ENCODE measurements around the gene KCNJ5. TPM values are rescaled to one million over a fixed set of nuclear protein-coding genes. Genes with fewer than 3 reads are reported as not detected.

KCNJ5 gene
- 0.04 TPM for polyA plus RNA-seq (2013, experiment 1 of 2; ENCODE audit: insufficient read length)
- 0.04 TPM for polyA plus RNA-seq (2013, experiment 2 of 2; ENCODE audit: insufficient read length)

DNA sequence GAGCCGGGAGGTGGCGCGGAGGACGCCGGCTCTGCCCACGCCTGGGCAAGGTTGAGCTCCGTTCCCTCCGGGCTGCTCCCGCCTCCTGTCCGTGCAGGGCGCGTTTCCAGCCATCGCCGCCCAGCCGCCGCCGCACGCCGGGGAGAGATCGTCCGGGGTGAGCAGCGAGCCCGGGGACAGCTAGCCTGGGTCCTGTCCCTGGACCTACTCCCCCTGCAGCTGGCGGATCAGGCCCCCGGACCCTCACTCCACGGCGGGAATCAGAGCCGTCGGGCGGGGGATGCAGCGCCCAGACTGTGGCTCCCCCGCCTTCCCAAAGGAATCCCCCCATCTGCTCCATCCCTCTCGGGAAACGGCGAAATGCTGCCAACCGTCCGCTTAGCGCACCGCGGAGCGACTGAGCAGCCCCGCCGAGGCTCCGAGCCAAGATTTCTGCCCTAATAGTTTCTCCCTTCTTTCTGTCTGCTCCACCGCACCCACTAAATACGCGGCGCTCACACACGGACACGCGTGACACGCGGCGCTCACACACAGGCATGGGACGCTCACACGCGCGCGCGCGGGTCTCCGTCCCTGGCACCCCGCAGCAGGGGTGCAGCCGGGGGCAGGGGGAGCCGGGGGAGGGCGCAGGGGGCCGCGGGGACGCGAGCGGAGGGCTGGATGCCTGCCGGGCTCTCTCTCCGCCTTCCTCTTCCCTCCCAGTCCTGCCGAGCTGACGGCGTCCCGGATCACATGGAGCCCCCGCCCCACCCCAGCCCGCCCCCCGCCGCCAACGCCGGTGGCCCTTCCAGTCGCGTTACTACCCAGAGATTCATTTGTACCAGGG lies at the start of gene KCNJ5:
KCNJ5 (plus strand) TSS at position 814 of the 826 bp plus-strand sequence. CDS start 19,918 bp downstream, outside the sequence.
- DNase-seq: peak; percentile 25

- no peak for DNase-seq
Observed at GRCh38 chr11:128841461-128842072, 49.6 kb upstream of the KCNJ5 start.

DNA sequence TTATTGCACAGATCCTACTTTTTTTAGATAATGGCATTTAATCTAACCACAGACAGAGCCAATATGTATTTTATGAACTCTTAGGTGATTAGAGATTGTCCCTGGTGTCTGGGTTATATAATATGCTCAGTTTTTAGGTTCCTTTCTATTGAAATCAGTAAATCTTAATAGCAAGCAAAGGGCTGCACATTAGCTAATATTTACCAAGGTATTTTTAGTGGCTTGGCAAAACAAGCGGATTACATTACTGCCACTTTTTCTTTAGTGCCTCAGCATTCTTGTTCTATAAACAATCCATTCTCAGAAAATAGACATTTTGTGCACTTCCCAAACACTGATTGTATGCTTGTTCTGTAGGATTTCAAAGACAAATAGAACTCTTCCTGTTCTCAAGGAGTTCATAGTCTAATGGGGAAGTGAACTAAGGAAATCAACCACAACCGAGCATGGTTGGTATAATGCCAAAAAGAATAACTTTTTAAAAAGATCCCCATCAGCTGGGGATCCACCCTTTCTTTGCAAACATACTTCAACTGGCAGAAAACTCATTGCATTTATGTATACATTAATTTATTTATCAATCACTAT lies 47.9 kb upstream of the KCNJ5 start:
- no peak for DNase-seq

GRCh38 chr11:128845334-128845780 lies 45.8 kb upstream of the KCNJ5 start:
- DNase-seq: no peak

DNA sequence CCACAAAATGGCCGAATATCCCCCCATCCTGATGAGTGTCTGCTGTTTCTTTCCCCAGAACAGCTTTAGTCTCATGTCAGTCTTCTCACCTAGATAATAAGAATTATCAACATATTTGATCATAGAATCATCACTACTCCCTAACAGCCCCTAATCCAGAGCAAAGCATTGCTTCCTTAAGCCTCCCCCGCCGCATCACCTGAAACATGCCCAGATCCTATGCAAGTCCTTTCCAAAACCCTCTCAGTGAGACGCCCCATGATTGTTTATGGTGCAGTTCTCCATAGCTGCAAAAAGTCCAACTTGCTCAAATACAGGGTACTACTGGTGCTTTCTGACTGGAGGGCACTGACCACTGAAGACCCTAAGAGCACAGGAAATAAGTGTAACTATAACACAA lies 44.2 kb upstream of the KCNJ5 start:
- no peak for DNase-seq

DNA sequence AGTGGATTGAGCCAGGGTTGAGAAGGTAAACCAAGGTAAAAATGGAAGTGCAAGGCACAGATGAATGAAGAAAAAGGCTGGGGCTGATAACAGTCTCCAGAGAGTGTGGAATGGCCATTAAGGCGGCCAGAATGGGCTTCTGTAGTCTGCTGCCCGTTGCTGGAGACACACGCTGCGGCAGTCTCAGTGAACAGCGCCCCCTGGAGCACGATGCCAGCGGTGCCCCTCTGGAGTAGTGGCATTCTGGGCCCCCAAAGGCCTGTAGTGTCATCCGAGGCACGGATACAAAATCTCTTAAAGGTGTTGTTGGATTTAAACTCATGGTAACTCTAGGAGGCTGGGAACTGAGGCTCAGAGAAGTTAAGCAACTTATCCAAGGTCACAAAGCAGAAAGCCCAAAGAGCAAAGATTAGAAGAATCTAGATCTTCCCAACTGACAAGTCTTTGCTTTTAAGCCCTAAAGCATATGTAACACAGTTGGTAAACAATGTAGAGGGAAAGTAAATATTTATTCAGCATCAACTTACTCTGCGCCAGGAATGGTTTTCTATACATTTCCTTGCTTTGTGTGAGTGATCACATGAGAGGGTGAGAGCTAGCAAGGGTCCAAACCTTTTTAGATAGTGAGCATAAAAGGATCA lies 42.2 kb upstream of the KCNJ5 start:
- no peak for DNase-seq

DNA sequence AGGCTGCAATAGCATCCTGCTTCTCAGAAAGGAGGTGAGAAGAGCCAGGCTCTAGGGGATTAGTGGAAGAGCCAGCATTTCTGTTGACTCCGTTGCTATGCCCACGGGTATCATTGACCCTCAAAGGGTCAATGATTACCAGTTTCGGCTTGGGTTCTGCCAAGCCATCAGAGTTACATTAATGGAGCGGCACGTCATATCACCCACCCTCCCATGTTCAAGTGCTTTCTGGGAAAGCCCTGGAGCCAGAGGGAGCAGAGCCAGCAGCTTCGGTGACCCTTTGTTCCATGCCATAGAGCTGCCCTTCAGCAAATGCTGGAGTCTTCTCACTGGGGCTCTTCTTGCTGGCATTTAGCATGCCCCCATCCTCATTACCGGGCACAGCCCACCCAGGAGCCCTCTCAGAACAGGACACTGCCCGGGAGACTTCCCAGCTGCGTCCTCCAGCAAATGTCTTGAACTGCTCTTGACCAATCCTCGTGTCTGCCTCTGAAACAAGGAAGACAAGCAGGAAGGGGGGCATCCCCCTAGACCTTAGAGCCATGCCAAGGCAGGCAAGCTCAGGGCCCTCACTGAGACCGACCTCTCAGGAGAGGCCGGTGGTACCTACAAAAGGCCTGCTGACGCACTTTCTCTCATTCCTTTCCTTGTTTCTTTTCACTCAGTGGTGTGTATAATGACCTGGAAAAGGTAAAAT lies 38.7 kb upstream of the KCNJ5 start:
- DNase-seq: no peak

- no peak for DNase-seq
Observed at GRCh38 chr11:128853559-128853958, 37.6 kb upstream of the KCNJ5 start.

DNA sequence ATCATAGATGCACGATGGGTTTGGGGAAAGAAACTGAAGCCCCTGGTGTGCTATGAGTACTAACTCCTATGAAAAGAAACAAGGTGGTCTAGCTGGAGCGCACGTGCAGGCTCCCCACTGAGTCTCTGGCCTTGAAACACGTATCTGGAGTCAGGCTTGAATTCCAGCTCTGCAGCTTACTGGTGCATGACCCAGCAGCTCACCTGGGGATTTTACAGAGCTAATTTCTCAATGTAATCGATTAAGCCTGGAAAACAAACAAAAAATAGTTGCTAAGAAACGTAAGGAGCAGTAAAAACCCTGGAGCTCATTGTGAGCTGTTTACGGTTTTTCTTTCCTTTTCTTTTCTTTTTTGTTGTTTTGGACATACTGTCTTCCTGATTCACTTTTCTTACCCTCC lies 36.3 kb upstream of the KCNJ5 start:
- DNase-seq: no peak

- no peak for DNase-seq
Observed at GRCh38 chr11:128856241-128856640, 34.9 kb upstream of the KCNJ5 start.

DNA sequence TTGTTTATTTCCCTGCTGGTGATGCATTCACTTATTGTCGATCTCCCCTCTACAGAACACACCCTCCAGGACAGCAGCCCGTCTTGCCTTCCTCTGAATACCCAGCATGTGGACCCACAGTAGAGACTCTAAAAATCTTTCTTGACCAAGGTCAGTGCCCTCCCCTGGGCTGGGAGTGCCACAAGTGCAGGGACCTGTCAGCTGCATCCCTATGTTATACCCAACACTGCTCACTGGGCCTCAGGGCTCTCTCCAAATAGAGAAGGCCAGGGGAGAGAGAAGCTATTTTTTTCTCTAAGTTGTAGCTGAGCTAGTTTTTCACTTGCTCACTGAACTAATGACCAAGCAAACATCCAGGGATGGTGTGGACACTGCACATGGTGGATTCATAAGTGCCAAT lies 33.8 kb upstream of the KCNJ5 start:
- DNase-seq: no peak

DNA sequence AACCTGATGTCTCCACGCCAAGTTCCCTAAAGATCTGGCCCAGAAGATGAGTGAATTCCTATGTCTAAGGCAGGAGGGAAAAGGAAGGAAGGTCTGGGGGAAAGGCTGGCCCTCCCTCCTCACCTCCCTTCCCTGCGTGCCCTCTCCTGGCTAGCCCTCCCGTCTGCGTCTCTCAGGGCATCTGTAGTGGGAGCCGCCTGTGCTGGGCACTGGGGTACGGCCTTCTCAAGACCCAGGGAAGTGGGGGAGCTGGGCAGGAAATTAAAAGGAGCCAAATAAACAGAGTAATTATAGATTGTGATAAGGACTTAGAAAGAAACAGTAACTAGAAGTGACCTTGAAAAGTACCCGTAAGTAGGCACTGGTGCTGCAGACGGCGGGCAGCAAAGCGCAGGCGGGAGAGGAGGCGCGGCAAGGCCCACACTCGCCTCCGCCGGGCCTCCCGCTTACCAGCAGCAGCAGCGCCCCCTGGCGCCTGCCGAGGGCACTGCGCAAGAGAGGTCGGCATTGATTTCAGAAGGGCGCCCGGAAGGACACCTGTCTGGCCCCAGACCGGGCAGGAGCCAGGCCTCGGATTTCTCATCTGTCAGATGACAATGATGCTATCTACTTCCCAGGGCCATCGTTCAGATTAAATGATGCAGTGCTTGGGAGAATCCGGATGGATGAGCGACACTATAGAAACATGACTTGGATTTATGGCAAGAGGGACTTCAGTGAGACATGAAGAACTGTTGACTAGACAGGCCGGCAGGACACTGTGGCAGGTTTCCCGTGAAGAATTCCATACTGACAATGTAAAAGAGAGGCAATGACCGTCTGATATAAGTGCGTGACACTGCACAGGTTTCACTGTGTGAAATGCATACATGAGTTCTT lies 31.4 kb upstream of the KCNJ5 start:
- peak; percentile 43 for DNase-seq

GRCh38 chr11:128860571-128861361 lies 30.4 kb upstream of the KCNJ5 start:
- DNase-seq: peak; percentile 75

GRCh38 chr11:128862406-128862805 lies 28.8 kb upstream of the KCNJ5 start:
- no peak for DNase-seq

DNA sequence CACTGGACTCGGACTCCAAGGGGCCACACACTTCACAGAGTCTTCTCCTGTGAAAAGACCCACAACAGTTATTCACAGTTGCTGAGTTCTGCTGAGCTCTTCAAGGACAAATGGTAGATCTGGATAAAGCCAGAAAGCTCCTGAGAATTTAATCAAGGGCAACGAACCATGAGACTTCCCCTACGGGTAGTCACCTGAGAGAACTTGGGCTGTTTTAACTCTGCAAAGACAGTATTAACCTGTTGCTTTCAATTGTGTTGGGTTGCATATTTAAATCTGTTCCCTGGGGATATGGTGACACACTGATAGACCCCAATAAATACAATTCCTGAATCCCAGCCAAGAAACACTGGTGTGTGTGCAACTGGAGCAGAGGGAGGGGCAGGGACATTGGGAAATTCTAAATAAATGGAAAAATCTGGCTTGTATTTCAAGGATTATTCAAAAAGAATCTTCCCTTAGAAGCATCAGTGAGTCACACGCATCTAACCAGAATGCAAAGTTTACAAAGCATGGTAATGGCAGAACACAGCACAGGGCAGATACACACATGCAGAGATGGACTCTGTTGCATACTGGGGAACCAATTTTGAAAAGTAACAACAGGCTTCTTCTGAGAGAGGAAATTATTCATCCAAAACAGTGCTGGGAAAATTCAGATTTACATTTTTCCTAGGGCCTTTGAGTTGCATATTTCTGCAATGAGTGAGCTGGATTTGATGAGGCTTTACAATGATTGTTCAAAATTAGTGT lies 28.1 kb upstream of the KCNJ5 start:
- peak; percentile 87 for DNase-seq

GRCh38 chr11:128865490-128865889 lies 25.7 kb upstream of the KCNJ5 start:
- no peak for DNase-seq

GRCh38 chr11:128867277-128867676 lies 23.9 kb upstream of the KCNJ5 start, which contains the start of gene KCNJ1:
Gene KCNJ1 (minus strand): TSS chr11:128867296. CDS start chr11:128840243, 27,053 bp downstream.
- no peak for DNase-seq

DNA sequence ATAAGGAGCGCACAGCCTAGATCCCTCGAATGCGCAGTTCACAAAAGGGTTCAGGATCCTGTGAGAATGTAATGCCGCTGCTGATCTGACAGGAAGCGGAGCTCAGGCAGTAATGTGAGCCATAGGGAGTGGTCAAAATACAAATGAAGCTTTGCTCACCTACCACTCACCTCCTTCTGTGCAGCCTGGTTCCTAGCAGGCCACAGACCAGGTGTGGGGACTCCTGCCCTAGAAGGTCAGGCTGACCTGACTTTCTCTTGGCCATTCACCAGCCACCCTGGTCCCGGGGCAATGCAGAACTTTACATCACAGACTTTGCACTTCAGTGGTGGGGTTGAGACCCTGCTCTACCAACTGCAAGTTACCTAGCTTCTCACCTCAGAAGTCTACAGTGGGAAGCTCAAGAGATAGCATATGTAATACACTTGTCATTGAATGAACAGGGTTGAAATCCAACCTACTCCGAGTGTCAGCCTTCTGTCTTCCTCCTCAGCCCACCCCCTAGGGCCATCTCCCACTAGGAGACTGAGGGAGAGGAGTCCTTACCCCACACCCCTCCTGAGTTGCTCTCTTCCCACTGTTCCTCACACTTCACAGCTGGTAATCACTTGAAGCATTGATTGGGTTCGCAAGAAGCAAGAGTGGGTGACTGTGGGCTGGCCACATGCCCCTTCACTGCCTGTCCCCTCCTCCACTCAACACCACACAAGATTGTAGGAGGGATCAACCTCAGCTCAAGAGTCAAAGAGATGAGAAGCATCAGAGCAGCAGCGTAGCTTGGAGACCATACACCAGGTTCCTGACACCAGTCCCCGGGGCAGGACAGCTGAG lies 22.1 kb upstream of the KCNJ5 start:
- DNase-seq: no peak

- DNase-seq: no peak
Observed at GRCh38 chr11:128871168-128871610, 20.0 kb upstream of the KCNJ5 start.
